ENCODE data around the gene TSPEAR.
"Not testable (repeated sequence)": the region's sequence is repeated elsewhere in the genome, so short reads cannot be mapped to it uniquely, and the experiment has no call there.

Gene TSPEAR

DNA sequence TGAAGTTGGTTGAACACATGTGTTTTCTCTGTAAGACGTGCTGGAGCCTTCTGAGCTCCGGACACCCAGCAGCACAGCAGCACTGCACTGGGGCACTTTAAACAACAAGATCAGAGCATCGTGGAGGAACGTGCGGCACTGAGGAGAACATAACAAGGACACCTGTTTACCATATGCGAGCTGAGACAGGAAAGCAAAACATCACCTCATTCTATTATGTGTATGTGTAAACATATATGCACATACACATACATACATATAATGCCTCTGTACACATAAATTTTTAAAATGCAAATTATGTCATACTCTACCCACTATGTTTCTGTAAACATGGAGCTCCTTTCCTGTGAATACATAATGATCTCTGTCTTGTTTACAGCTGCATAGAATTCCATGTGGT, 115.8 kb downstream of the TSPEAR start:
- DNase-seq (ENCODE audit: low spot score), result no peak
- TF ChIP-seq, protein P1, sequence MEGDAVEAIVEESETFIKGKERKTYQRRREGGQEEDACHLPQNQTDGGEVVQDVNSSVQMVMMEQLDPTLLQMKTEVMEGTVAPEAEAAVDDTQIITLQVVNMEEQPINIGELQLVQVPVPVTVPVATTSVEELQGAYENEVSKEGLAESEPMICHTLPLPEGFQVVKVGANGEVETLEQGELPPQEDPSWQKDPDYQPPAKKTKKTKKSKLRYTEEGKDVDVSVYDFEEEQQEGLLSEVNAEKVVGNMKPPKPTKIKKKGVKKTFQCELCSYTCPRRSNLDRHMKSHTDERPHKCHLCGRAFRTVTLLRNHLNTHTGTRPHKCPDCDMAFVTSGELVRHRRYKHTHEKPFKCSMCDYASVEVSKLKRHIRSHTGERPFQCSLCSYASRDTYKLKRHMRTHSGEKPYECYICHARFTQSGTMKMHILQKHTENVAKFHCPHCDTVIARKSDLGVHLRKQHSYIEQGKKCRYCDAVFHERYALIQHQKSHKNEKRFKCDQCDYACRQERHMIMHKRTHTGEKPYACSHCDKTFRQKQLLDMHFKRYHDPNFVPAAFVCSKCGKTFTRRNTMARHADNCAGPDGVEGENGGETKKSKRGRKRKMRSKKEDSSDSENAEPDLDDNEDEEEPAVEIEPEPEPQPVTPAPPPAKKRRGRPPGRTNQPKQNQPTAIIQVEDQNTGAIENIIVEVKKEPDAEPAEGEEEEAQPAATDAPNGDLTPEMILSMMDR (IDR thresholded peaks at IDR 0.05; ENCODE audit: extremely low read depth, insufficient read depth, missing control alignments), result no peak
- in situ Hi-C loops (cut with MboI; ENCODE audit: low pct_unique_long_range_greater_than_20kb, low sequenced_read_pairs, unreplicated experiment), result no loop called here

DNA sequence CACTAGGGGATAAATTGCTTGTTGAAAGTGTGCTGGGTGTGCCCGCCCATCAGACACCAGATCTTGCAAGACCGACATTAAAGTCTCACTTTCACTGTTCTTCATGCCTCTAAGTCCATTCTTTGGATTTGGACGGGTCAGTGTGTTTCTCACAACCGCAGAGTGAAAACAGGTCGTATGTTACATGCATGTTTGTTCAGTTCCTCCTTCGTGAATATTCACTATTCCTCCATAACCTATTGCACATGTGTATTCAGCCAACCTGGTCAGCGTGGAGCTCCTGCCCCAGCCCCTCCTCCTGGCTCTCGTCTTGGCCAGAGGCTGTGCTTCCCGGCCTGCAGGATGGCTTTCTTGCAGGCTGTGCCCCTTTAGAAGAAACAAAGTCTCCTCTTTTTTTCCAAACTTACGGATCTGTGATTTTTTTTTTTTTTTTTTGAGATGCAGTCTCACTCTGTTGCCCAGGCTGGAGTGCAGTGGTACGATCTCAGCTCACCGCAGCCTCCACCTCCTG, 116.9 kb downstream of the TSPEAR start:
- no peak for DNase-seq (ENCODE audit: low spot score)
- TF ChIP-seq, protein P1 (IDR thresholded peaks at IDR 0.05; ENCODE audit: extremely low read depth, insufficient read depth, missing control alignments), result no peak
- in situ Hi-C loops (cut with MboI; ENCODE audit: low pct_unique_long_range_greater_than_20kb, low sequenced_read_pairs, unreplicated experiment), result no loop called here

DNA sequence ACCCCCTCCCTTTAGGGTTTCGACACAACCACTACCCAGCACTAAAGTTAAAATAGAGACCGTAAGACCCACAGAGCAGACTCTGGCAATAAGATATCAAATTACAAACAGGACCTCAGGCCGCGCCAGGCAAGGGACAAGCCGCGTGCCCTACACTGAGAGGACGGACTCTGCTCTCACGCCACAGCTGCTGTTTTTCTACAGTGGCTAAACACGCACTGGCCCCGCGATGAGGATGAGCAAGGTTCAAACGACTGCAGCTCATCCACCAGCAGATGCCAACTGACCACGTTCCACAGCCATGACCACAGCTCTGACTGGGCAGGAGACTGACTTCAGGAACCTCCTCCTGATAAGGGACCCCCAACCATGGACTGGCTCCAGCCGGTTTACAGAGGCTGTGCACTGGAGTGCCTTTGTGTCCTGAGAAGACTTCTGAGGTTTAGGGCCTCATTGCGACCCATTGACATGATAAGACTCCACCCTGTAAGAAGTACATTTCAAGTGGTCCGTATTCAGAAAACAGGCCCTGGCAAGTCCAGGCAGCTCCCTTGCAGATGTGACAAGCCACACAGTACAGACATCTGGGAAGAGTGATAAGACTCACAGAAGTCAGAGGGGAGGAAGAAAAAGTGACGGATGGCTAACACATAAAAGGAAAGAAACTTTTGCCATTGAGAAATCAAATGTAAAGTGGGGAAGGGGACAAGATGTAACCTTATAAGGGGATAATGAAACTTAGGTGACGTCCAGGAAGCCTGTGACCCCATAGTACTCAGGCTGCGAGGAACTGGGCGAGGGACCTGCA, 117.6 kb downstream of the TSPEAR start:
- TF ChIP-seq, protein P1 (IDR thresholded peaks at IDR 0.05; ENCODE audit: extremely low read depth, insufficient read depth, missing control alignments), result no peak
- in situ Hi-C loops (cut with MboI; ENCODE audit: low pct_unique_long_range_greater_than_20kb, low sequenced_read_pairs, unreplicated experiment), result no loop called here
- no peak for DNase-seq (ENCODE audit: low spot score)

DNA sequence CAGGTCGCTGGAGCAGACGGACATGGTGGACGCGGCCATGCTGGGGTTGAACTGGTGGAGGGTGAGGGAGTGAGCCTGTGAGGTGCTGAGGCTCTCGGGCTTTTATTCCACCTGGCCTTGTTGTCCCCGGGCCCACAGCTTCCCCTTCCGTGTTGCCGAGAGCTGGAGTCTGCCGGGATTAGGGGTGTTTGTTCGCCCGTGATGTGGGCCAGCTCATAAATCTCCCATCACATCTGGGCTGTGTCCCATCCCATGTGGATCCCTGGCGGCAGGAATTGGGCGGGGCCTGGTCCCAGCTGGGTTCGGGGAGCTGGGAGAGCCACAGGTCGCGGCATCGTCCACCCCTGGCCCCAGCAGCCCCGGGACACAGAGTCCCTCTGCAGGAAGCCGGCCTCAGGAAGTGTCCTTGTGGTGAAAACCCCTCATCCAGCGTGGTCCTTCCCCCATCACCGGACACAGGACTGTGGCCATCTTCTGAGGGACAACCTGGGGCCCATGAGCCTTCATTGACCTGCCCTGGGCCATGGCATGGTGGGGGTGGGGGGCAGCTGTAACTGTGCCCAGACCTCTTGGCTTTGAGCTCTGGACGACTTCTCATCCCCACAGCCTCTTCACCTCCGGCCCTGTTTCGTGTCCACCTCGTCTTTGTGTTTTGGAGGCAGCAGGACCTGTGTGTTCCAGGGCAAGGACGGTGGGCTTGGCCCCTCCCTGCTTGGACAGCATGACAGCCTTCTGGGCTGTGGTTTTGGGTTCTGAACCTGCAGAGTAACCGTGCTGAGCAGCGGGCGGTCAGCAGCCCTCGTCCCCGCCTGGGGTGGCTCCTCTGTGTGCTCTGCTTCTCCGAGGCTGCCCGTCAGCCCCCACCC, 118.7 kb downstream of the TSPEAR start, which contains the start of gene KRTAP10-6:
TSS of gene KRTAP10-6 (minus strand) at position 60 of the 866 bp plus-strand sequence. CDS start at position 39, 21 bp downstream.
- in situ Hi-C loops (cut with MboI; ENCODE audit: low pct_unique_long_range_greater_than_20kb, low sequenced_read_pairs, unreplicated experiment), result no loop called here
- TF ChIP-seq, protein P1 (IDR thresholded peaks at IDR 0.05; ENCODE audit: extremely low read depth, insufficient read depth, missing control alignments), result no peak
- DNase-seq (ENCODE audit: low spot score), result no peak

DNA sequence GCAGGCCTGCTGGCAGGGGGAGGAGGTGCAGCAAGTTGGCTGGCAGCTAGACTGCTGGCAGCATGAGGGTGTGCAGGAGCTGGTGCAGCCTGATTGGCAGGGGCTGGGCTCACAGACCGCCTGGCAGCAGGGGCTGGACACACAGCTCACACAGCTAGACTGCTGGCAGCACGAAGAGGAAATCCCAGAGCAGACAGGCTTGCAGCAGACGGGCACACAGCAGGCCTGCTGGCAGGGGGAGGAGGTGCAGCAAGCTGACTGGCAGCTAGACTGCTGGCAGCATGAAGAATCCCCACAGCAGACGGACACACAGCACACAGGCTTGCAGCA, 119.6 kb downstream of the TSPEAR start:
- DNase-seq (ENCODE audit: low spot score); in situ Hi-C loops (cut with MboI; ENCODE audit: low pct_unique_long_range_greater_than_20kb, low sequenced_read_pairs, unreplicated experiment): not testable (repeated sequence)

DNA sequence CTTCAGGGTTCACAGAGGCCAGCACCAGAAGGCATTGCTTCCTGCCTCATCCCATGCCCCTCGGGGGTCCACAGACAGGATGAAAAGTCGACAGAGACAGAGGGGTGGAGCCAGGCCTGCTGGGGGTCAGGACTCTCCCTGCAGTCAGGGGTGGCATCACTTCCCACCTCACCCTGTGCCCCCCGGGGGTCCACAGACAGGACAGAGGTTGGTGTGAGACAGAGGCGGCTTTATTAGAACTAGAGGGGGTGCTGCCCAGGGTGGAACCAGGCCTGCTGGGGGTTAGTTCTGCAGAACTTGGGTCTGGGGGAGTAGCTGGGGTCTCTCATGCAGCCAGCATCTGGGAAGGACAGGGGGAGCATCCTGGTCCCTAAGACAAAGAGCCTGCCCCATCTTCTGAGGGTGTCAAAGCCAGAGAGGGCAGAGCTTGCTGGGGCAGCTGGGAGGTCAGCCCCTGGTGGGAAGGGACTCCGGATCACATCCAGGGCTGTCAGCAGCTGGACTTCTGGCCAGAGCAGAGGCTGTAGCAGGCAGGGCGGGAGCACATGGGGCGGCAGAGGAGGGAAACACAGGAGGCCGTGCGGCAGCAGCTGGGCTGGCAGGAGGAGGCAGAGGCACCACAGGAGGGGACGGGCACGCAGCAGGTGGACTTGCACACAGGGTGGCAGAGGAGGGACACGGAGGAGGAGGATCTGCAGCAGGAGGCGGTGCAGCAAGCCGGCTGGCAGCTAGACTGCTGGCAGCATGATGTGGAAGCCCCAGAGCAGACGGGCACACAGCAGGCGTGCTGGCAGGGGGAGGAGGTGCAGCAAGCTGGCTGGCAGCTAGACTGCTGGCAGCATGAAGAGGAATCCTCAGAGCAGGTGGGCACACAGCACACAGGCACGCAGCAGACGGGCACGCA, 120.2 kb downstream of the TSPEAR start:
- DNase-seq (ENCODE audit: low spot score); in situ Hi-C loops (cut with MboI; ENCODE audit: low pct_unique_long_range_greater_than_20kb, low sequenced_read_pairs, unreplicated experiment): not testable (repeated sequence)

DNA sequence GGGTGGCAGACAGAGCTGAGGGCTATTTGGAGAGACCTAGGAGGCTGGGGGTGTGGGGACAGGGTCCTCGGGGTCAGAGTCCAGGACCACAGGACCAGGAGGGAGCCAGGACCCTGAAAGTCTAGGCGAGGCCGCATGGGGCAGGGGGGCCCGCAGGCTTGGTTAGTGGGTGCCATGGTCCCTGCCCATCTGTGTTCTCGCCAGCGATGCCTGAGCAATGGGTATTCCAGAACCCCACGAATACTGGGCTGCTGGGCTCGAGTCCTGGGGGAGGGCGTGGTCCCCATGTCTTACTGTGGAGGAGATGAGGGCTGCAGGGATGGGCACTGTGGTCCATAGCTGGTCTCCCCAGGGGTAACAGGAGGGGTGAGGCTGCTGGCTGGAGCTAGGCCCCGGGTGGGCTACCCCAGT, 121.1 kb downstream of the TSPEAR start:
- TF ChIP-seq, protein P1 (IDR thresholded peaks at IDR 0.05; ENCODE audit: extremely low read depth, insufficient read depth, missing control alignments), result no peak

More for the DNA sequence above, 121.1 kb downstream of the TSPEAR start:
- in situ Hi-C loops (cut with MboI; ENCODE audit: low pct_unique_long_range_greater_than_20kb, low sequenced_read_pairs, unreplicated experiment), result no loop called here
- no peak for DNase-seq (ENCODE audit: low spot score)

Measured in GM13977 (cell line).